Activated T-cell treated with anti-CD3 and anti-CD28 coated beads, Interleukin-2, amount 50 U/mL, for 48 hours (primary cell): ENCODE results near the gene RHOC.

ENCODE experiments used
- DNase-seq, 2 experiments: peaks; one replicate each; pipeline ENCODE4 v3.0.0-alpha.2; 2020

RHOC gene

DNA sequence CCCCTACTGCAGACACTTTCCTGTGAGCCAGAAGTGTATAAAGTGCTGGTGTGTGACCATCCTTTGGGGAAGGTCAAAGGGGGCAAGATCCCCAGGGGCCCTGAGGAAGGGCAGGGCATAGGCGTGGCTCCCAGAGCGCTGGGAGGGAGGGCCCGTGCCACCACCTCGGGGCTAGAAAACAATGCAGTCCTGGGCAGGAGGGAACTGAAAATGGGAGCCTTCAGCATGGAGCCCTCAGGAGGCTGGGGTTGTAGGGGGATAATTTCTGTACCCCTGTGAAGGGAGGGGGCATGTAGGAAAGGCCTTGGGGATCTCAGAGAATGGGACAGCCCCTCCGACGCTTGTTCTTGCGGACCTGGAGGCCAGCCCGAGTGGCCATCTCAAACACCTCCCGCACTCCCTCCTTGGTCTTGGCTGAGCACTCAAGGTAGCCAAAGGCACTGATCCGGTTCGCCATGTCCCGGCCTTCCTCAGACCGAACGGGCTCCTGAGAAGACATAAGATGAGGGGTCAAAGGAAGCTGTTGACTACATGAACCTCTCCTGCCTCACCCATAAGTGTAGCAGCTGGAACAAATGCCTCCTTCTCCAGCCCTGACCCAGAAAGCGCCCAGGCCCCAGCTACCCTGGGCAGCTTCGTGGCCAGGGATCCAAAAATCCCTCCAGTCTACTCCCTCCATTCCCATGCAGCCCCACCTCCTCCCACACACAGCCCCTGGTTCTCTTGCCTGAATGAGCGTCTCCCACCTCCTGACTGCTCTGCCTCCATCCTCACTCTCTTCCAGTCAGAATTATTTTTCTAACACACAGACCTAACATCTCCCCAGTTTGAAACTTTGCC is 5.5 kb downstream of the RHOC start:
- no peak for DNase-seq

- peak; percentile 78 to 82 for DNase-seq
These were observed 6.4 kb downstream of the RHOC start for GRCh38 chr1:112700290-112701226.

DNA sequence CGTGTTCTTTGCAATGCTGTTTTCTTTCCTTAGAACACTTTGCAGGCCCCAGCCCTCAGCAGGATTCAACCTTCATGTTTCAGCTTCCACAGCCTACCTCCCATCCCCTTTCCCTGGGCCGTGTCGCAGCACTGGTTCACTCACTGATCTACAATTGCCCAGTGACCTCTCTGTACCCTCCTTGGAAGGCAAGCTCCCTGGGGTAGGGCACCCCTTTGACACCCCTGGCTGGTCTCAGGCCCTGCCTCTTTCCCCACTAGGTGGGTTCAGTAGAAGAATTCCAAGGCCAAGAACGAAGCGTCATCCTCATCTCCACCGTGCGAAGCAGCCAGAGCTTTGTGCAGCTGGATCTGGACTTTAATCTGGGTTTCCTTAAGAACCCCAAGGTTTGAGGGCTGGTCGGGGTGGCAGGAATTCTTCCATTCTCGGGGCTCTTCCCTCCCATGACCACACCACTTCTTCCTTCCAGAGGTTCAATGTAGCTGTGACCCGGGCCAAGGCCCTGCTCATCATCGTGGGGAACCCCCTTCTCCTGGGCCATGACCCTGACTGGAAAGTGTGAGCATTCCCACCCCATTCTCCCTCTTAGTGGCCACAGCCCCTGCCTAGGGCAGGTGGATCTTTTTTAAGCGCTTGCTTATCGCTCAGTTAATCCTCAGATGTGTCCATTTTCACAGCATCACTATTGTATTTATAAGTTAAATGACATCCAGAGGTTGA is 7.3 kb downstream of the RHOC start:
- DNase-seq = no peak

DNA sequence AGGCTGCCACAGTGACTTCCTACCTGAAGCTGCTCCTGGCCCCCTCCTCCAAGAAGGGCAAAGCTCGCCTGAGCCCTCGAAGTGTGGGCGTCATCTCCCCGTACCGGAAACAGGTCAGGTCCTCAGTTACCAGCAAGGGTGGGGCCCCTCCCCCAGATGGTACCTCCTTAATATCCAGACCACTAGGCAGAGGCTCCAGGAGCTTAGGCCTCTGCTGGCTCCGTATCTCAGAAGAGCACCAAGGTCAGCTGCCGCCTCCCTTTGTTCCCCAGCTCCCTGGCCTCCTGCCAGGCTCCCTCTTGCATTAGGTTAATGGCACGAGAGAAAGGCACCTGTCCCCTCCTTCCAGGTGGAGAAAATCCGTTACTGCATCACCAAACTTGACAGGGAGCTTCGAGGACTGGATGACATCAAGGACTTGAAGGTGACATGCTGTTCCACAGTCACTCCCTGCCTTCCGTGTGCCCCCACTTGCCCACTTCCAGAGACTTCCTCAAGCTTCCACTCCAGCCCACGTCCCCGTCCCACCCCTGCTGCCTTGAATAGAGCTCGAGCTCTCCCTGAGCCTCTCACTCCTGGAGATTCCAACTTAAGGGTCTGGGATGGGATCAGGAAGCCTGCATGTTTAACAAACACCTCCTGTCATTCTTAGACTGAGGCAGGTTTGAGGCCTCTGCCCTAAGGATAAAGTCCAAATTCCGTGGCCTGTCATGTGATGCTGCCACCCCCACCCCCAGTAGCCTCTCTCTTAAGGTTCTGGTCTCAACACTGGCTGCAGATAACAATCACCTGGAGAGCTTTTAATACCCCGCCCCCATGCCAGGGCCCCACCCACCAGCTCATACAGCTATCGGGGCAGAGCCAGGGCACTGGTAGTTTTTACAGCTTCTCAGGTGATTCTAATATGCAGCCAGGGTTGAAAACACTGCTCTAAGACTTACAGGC is 8.3 kb downstream of the RHOC start:
- no peak for DNase-seq

DNA sequence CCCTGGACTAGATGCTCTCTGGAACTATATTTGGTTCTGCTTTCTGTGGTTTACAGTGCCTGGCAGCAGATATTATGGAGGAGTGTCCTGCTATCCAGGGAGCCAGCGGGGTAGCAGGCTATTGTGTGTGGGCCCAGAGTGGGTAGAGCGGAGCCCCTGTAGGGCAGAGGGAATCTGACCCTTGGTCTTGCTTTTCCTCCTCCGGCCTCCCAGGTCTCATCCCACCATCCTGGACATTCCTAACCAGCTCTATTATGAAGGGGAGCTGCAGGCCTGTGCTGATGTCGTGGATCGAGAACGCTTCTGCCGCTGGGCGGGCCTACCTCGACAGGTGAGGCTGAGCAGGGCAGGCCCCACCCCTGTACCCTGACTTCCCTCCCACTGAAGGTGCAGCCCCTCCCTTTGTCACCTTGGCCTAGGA is 9.1 kb downstream of the RHOC start:
- no peak for DNase-seq

DNA sequence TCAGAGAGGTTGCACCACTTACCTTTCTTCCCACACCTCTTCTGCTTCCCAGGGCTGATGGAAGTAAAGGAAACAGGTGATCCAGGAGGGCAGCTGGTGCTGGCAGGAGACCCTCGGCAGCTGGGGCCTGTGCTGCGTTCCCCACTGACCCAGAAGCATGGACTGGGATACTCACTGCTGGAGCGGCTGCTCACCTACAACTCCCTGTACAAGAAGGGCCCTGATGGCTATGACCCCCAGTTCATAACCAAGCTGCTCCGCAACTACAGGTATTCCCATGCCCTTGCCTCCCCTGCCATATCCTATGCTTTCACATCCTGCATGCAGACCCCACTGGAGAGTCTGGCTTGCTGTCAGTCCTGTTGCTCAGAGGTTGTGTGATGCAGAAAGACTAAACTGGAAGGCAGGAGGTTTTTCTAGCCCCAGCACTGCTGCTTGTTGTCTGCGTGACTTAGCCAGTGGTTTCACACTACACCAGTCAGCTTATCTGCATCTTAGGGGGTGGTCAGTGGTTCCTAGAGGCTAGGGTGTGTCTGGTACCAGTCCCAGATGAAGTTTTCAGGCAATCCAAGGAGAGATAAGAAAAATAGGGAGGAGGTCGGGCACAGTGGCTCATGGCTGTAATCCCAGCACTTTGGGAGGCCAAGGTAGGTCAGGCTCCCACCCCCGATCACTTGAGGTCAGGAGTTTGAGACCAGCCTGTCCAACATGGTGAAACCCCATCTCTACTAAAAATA is 10.2 kb downstream of the RHOC start:
- no peak for DNase-seq

DNA sequence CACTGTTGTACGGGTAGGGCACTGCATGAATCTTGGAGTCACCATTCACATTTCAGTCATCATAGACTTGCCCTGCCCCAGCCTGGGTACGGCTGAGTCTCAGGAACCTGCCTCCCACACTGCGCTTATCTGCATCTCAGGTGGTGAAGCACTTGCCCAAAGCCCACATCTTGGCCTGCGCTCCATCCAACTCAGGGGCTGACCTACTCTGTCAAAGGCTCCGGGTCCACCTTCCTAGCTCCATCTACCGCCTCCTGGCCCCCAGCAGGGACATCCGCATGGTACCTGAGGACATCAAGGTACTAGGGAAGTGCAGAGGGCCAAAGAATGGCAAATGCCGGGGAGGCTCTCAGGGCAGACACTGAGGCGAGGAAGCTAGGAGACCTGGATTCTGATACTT is 11.7 kb downstream of the RHOC start:
- no peak for DNase-seq

GRCh38 chr1:112694363-112694929 is 12.5 kb downstream of the RHOC start:
- DNase-seq = no peak

GRCh38 chr1:112693821-112694220 is 13.1 kb downstream of the RHOC start:
- no peak for DNase-seq

GRCh38 chr1:112692681-112693080 is 14.2 kb downstream of the RHOC start:
- no peak for DNase-seq

GRCh38 chr1:112689842-112690237 is 17.1 kb downstream of the RHOC start:
- DNase-seq = no peak

DNA sequence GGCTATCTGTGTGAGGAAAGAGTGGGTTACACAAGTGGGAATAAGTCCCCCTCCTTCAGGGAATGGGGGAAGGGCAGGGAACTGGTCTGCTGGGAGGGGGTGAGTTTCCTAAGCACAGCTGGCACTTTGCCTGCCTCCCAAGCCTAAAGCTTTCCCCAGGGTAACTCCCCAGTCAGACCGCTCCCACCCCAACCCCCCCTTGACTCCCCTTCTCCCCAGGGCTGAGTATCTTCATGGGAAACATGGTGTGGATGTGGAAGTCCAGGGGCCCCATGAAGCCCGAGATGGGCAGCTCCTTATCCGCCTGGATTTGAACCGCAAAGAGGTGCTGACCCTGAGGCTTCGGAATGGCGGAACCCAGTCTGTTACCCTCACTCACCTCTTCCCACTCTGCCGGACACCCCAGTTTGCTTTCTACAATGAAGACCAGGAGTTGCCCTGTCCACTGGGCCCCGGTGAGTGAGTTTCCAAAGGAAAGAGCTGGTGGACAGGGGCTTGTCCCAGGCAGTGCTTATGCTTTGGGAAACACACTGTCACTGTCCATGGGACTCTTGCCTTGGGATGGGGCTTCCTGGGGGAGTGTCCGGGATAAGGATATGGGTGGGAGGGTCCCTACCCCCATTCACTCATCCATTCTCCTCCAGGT is 17.6 kb downstream of the RHOC start:
- no peak for DNase-seq

DNA sequence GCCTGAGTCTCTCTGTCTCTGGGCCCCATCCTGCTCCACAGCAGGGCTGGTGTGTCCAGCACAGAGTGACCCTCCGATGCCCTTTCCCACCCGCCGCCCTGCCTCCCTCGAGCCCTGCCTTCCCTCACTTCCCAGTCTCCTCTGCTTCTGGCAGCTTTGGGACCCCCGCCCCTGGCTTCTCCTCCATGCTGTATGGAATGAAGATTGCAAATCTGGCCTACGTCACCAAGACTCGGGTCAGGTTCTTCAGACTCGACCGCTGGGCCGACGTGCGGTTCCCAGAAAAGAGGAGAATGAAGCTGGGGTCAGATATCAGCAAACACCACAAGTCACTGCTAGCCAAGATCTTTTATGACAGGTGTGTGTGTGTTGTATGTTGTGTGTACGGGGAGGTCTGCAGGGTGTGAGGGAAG is 18.1 kb downstream of the RHOC start:
- DNase-seq = no peak

DNA sequence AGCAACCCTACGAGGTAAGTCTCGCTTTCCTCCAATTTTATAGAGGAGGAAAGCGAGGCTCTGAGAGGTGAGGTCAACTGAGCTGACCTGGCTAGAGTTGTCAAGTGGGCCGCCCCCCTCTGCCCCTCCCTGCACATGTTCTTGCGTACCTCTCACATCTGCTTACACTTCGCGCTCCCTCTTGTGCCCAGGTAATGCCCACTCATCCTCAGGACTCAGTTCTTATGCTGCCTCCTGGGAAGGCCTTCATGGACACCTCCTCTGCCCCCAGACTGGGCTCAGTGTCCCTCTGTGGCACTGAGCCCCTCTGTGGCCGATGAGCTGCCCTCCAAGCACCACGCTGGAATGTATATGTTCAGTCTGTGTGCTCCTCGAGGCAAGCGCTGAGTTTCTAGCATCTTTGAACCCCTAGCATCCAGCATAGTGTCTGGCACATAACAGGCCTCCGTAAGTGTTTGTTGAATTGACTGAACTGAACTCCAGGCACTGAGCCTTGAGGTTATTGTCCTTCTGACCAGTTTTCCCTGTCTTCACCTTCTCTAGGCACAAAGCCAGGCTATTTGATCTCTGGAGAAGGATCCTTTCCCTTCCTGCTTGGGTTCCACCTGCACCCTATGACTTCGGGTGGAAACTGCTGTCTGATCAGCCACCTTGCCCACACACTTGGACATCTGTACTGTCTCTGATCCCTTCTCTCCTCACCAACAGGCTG is 19.0 kb downstream of the RHOC start:
- DNase-seq = no peak

DNA sequence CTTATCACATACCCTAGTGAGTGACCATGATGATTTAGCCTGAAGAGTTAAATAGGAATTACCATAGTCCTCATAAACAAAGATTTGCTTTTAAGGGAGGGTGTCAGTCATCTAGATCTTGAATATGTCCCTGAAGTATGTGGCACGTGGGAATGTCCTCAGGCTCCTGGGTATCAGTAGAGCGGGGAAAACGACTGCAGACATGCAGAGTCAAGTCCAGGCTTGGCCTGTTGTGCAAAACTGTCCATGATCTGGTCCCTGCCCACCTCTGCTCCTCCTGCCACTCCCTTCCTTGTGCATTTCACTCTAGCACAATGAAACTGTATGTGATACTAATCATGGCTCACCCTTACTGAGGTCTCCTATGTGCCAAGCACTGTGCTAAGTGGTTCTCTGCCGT is 19.6 kb downstream of the RHOC start:
- DNase-seq = no peak

DNA sequence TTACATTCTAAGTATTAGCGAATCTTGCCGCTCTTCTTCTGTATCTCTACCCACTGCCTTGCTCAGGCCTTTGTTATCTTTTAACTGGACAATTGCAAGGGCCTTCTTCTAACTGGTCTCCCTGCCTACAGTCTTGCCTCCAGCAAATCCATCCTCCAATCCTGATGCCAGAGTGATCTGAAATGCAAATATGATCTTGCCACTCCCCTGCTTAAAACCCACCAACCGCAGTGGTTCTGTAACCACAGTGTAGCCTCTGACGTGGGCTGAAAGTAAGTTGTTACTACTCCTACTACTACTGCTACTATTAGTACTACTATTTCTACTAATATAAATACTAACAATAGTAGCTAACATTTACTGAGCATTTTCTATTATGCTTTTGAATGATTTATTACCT is 20.1 kb downstream of the RHOC start:
- DNase-seq = no peak

DNA sequence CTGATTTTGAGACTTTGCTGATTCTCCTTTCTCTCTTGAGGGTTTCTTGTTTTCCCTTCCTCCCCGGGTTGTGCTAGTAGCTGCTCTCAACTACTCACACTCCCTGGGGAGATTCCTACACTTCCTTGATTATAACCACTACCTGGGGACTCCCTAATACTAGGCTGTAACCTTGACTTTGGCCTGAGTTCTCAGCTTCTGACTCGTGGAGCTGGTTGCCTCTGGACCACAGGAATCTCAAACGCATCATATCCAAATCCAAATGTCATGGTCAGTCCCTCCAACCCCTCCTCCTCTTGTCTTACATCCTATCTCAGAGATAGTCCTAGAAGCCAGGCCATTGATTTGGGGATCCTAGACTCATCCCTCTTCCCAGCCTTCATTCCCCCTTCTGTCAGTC is 20.5 kb downstream of the RHOC start:
- DNase-seq = no peak

GRCh38 chr1:112685913-112686312 is 21.0 kb downstream of the RHOC start:
- no peak for DNase-seq

DNA sequence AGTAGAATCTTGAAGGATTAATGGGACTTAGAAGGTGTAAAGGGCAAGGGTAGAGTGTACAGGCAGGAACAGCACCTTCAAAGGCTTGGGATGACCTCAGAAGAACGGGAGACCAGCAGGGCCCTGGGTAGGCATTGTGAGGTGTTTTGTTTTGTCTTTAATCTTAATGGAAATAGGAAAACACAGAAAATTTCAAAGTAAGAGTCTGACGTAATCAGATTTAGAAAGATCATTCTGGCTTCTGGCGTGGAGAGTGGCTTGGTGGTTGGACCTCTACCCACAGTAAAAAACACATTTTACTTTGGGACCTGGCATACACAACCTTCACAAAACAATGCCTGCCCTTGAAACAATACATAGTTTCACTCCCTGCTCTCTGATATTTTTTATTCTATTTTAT is 28.3 kb downstream of the RHOC start:
- no peak for DNase-seq

DNA sequence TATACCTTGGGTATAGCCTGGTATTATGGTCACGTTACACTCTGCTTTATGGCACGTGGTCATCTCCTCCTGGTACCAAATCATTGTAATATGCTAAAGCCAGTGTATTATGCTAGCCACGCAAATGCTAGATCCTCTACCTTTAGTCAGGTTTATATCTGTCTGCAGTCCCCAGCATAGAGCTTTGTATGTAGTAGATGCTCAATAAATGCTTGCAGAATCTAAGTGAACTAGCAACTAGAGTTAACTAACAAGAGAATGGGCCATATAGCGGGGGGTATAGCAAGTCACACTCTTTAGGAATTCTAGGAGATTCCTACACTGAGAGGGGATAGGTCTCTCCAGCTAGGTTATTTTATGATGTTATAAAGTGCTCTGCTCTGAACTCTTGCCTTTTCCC is 29.4 kb downstream of the RHOC start:
- DNase-seq = no peak
